ENCODE results near the gene RAET1G. TPM values are rescaled to one million over a fixed set of nuclear protein-coding genes. Genes with fewer than 3 reads are reported as not detected.
"Not testable (repeated sequence)": the region's sequence is repeated elsewhere in the genome, so short reads cannot be mapped to it uniquely, and the experiment has no call there.

RAET1G gene
- total RNA-seq, 1 experiment from 2014 or later: 1.2 TPM

DNA sequence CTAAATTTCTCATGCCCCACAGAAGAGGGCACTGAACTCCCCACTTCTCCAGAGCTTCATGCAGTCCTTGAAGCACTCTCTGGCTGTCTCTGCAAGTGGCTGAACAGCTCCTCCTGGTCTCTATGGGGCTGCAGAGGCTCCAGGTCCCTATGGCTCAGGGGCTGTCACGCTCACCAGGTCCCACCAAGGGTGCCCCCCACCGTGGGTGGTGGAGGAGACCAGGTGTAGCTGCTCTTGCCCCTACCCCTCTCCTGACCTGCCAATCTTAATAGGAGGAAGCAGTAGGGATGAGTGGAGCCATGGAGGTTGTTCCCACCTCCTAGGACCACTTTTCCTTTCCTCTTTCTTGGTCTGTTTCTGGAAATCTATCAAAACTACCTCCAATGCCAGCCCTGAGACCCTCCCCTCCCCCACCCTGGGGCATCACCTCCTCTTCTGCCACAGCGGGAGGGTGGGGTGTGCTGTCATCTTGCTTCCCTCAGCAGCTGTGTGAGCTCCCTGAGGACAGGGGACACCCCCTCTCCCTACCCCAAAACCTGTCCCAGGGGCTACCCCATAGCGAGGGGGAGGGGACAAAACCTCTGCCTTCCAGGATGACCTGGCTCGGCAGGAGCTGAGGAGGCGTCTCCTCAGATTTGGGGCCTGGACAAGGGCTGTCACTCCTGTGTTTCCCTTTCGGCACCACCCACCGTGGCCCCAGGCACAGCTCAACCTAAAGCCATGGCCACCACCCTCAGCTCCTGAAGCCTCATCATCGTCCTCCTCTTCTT is 13.0 kb downstream of the RAET1G start:
- CTCF ChIA-PET: no interaction called here
- H3K36me3 ChIP-seq (ENCODE audit: control insufficient read depth, insufficient read depth, low read length): no peaks in the 10 kb centered on the region

DNA sequence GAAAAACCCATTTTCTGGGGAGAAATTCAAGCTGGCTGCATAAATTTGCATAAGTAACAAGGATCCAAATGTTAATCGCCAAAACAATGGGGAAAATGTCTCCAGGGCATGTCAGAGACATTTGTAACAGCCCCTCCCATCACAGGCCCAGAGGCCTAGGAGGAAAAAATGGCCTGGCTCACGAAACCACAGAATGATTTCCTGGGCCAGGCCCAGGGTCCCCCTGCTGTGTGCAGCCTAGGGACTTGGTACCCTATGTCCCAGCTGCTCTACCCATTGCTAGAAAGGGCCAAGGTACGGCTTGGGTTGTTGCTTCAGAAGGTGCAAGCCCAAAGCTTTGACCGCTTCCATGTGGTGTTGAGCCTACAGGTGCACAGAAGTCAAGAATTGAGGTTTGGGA is 14.4 kb downstream of the RAET1G start:
- DNase-seq (ENCODE audit: low read depth, low spot score); intact Hi-C loops (cut with micrococcal nuclease; ENCODE audit: unreplicated experiment); H3K4me1 ChIP-seq (ENCODE audit: control insufficient read depth, insufficient read depth, low read length); ATAC-seq; POLR2A ChIA-PET; BruUV-seq (replicated peaks); CTCF ChIA-PET; in situ Hi-C loops (cut with HindIII; ENCODE audit: low pct_unique_long_range_greater_than_20kb, low sequenced_read_pairs); H3K27ac ChIP-seq (ENCODE audit: low read length); H3K27me3 ChIP-seq (ENCODE audit: control insufficient read depth, insufficient read depth, low read length); H3K4me3 ChIP-seq (ENCODE audit: low read depth in 2 of 2, low read length in 2 of 2); H3K9me3 ChIP-seq (ENCODE audit: control insufficient read depth, insufficient read depth, low read depth, low read length); H3K36me3 ChIP-seq (ENCODE audit: control insufficient read depth, insufficient read depth, low read length): not testable (repeated sequence)

More for the DNA sequence above, 13.0 kb downstream of the RAET1G start:
- H3K27ac ChIP-seq (ENCODE audit: low read length): no peak overlapping the region
- TF ChIP-seq, protein P1, sequence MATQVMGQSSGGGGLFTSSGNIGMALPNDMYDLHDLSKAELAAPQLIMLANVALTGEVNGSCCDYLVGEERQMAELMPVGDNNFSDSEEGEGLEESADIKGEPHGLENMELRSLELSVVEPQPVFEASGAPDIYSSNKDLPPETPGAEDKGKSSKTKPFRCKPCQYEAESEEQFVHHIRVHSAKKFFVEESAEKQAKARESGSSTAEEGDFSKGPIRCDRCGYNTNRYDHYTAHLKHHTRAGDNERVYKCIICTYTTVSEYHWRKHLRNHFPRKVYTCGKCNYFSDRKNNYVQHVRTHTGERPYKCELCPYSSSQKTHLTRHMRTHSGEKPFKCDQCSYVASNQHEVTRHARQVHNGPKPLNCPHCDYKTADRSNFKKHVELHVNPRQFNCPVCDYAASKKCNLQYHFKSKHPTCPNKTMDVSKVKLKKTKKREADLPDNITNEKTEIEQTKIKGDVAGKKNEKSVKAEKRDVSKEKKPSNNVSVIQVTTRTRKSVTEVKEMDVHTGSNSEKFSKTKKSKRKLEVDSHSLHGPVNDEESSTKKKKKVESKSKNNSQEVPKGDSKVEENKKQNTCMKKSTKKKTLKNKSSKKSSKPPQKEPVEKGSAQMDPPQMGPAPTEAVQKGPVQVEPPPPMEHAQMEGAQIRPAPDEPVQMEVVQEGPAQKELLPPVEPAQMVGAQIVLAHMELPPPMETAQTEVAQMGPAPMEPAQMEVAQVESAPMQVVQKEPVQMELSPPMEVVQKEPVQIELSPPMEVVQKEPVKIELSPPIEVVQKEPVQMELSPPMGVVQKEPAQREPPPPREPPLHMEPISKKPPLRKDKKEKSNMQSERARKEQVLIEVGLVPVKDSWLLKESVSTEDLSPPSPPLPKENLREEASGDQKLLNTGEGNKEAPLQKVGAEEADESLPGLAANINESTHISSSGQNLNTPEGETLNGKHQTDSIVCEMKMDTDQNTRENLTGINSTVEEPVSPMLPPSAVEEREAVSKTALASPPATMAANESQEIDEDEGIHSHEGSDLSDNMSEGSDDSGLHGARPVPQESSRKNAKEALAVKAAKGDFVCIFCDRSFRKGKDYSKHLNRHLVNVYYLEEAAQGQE (IDR thresholded peaks at IDR 0.05; ENCODE audit: insufficient read depth in 1 of 2, low read depth in 2 of 2, low read length in 1 of 2): no peak
- TF ChIP-seq, protein P2, sequence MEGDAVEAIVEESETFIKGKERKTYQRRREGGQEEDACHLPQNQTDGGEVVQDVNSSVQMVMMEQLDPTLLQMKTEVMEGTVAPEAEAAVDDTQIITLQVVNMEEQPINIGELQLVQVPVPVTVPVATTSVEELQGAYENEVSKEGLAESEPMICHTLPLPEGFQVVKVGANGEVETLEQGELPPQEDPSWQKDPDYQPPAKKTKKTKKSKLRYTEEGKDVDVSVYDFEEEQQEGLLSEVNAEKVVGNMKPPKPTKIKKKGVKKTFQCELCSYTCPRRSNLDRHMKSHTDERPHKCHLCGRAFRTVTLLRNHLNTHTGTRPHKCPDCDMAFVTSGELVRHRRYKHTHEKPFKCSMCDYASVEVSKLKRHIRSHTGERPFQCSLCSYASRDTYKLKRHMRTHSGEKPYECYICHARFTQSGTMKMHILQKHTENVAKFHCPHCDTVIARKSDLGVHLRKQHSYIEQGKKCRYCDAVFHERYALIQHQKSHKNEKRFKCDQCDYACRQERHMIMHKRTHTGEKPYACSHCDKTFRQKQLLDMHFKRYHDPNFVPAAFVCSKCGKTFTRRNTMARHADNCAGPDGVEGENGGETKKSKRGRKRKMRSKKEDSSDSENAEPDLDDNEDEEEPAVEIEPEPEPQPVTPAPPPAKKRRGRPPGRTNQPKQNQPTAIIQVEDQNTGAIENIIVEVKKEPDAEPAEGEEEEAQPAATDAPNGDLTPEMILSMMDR (IDR thresholded peaks at IDR 0.05): no peak
- no peak for TF ChIP-seq SIN3A (IDR thresholded peaks at IDR 0.05; ENCODE audit: borderline replicate concordance, insufficient read depth, low read depth, low read length)
- no peak for TF ChIP-seq TCF7L2 (IDR thresholded peaks at IDR 0.05; ENCODE audit: low read depth, low read length)
- no peak for TF ChIP-seq POLR2AphosphoS5 (IDR thresholded peaks at IDR 0.05; ENCODE audit: low read depth, low read length)
- DNase-seq (ENCODE audit: low read depth, low spot score) (no peak), ATAC-seq (no peak)
- H3K4me1 ChIP-seq (ENCODE audit: control insufficient read depth, insufficient read depth, low read length): no peaks in the 10 kb centered on the region
- H3K9me3 ChIP-seq (ENCODE audit: control insufficient read depth, insufficient read depth, low read depth, low read length): peaks cover 6% of the 10 kb centered on the region; the same call in 1 of the 2 replicates
- in situ Hi-C loops (cut with HindIII; ENCODE audit: low pct_unique_long_range_greater_than_20kb, low sequenced_read_pairs) (no loop called here), intact Hi-C loops (cut with micrococcal nuclease; ENCODE audit: unreplicated experiment) (no loop called here)
- POLR2A ChIA-PET: no interaction called here
- BruUV-seq (replicated peaks): no TSS peak
- H3K27me3 ChIP-seq (ENCODE audit: control insufficient read depth, insufficient read depth, low read length): no peaks in the 10 kb centered on the region
- no peak overlapping the region for H3K4me3 ChIP-seq (ENCODE audit: low read depth in 2 of 2, low read length in 2 of 2)

DNA sequence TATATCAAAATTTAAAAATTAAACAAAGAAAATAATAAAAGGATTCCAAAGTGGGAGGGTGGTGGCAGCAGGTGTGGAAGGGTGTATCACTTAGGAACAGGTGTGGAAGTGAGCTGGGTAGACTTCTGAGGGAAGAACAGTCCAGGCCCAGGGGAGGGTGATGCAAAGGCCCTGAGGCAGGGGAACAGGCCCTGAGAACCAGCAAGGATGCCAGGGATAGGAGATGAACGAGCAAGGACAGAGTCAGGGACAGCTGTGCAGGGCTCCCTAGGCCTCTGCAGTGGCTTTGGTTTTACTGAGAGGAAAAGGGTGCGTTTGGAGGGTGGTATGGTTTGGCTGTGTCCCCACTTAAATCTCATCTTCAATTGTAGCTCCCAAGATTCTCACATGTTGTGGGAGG is 15.6 kb downstream of the RAET1G start:
- no peak overlapping the region for H3K27ac ChIP-seq (ENCODE audit: low read length)
- no TSS peak for BruUV-seq (replicated peaks)
- POLR2A ChIA-PET: no interaction called here
- no peak overlapping the region for H3K4me3 ChIP-seq (ENCODE audit: low read depth in 2 of 2, low read length in 2 of 2)
- H3K9me3 ChIP-seq (ENCODE audit: control insufficient read depth, insufficient read depth, low read depth, low read length): peaks cover 6% of the 10 kb centered on the region; the same call in 1 of the 2 replicates
- no peaks in the 10 kb centered on the region for H3K4me1 ChIP-seq (ENCODE audit: control insufficient read depth, insufficient read depth, low read length)
- TF ChIP-seq, protein P2 (IDR thresholded peaks at IDR 0.05): no peak
- TF ChIP-seq TCF7L2 (IDR thresholded peaks at IDR 0.05; ENCODE audit: low read depth, low read length) (no peak), POLR2AphosphoS5 (IDR thresholded peaks at IDR 0.05; ENCODE audit: low read depth, low read length) (no peak), SIN3A (IDR thresholded peaks at IDR 0.05; ENCODE audit: borderline replicate concordance, insufficient read depth, low read depth, low read length) (no peak)
- TF ChIP-seq, protein P1 (IDR thresholded peaks at IDR 0.05; ENCODE audit: insufficient read depth in 1 of 2, low read depth in 2 of 2, low read length in 1 of 2): no peak
- no peak for ATAC-seq
- CTCF ChIA-PET: no interaction called here
- in situ Hi-C loops (cut with HindIII; ENCODE audit: low pct_unique_long_range_greater_than_20kb, low sequenced_read_pairs): no loop called here
- intact Hi-C loops (cut with micrococcal nuclease; ENCODE audit: unreplicated experiment): no loop called here
- no peaks in the 10 kb centered on the region for H3K36me3 ChIP-seq (ENCODE audit: control insufficient read depth, insufficient read depth, low read length)
- no peak for DNase-seq (ENCODE audit: low read depth, low spot score)
- no peaks in the 10 kb centered on the region for H3K27me3 ChIP-seq (ENCODE audit: control insufficient read depth, insufficient read depth, low read length)

Data from Panc1 (cell line).